ENCODE data around the gene FMO2.

FMO2 gene

DNA sequence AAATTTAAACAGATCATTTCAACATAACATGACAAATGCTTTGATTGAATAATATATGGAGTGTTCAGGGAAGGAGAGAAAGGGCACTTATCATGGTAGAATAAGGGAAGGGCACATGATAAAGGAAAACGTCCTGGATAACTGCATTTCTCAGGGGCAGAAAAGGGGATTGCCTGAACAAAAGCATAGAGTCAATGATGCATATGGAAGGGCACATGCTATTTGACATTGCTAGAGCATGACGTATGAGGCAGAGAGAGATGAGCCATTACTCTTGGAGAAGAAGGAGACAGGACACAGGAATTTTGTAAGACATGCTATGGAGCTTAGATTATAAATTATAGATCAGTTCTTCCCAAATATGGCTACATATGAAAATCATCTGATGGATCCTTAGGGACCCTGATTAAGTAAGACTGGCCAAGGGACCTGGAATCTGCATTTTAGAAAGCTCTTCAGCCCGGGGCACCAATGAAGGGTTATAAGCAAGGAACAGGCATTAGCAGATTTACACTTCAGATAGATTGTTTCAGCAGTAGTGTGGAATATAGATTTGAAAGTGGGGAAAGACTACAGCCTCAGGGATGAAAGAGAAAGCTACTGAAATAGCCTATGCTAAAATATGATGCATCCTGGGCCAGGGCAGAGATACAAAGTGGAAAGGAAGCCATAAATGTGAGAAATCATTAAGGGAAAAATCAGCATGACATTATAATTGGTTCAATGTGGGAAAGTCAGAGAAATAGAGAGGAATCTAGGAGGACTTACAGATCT, 21.3 kb downstream of the FMO2 start:
- Histone ChIP-seq H3K36me3 (ENCODE audit: control insufficient read depth, insufficient read depth, low read length) (no peaks in the 10 kb centered on the region), H3K4me1 (ENCODE audit: control insufficient read depth, insufficient read depth, low read length) (peaks cover 11% of the 10 kb centered on the region), H3K9me3 (ENCODE audit: control insufficient read depth, insufficient read depth, low read length) (no peaks in the 10 kb centered on the region), H3K9ac (ENCODE audit: low read depth, low read length) (no peak overlapping the region), H3K27me3 (ENCODE audit: control insufficient read depth, insufficient read depth, low read length) (no peaks in the 10 kb centered on the region), H3K4me3 (ENCODE audit: low read depth, low read length) (no peak overlapping the region), H3K27ac (ENCODE audit: low read depth, low read length) (no peak overlapping the region)

DNA sequence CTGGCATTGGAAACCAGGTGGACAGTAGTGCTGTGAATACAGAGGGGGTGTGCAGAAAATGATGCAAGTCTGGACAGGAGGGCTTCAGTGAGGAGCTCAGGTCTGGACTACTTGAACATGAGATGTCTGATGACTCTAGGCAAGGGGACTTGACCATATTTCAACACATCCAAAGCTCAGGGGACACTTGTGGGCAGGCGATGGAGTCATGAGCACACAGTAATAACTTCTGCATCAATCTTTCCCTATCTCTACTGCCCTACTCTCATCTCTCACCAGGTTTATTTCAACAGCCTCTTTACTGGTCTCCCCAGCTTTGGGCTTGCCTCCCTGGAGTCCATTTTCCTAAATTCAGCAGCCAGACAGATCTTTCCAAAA, 21.9 kb downstream of the FMO2 start:
- H3K27ac ChIP-seq (ENCODE audit: low read depth, low read length), result no peak overlapping the region
- H3K27me3 ChIP-seq (ENCODE audit: control insufficient read depth, insufficient read depth, low read length), result no peaks in the 10 kb centered on the region
- H3K4me3 ChIP-seq (ENCODE audit: low read depth, low read length), result no peak overlapping the region
- H3K9me3 ChIP-seq (ENCODE audit: control insufficient read depth, insufficient read depth, low read length), result no peaks in the 10 kb centered on the region
- H3K4me1 ChIP-seq (ENCODE audit: control insufficient read depth, insufficient read depth, low read length), result peaks cover 12% of the 10 kb centered on the region
- H3K36me3 ChIP-seq (ENCODE audit: control insufficient read depth, insufficient read depth, low read length), result no peaks in the 10 kb centered on the region
- H3K9ac ChIP-seq (ENCODE audit: low read depth, low read length), result no peak overlapping the region

DNA sequence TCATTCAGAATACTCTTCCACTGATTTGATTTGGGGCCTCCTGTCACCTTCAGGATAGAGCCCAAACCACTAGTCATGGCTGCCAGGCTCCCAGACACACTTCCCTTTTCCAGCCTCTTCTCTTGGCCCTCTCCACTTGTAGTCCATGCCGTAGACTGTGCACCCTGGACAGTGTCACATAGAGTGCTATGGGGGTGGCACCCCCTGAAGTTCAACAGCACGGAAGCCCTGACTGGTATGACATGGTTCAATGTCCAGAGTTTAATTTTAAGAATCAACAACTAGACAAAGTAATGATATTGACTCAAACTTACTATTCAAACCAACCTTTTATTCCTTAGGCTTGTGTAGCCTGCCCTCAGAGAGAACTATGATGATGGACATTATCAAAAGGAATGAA, 22.3 kb downstream of the FMO2 start:
- Histone ChIP-seq H3K4me3 (ENCODE audit: low read depth, low read length) (no peak overlapping the region), H3K36me3 (ENCODE audit: control insufficient read depth, insufficient read depth, low read length) (no peaks in the 10 kb centered on the region), H3K27ac (ENCODE audit: low read depth, low read length) (no peak overlapping the region), H3K9ac (ENCODE audit: low read depth, low read length) (no peak overlapping the region), H3K27me3 (ENCODE audit: control insufficient read depth, insufficient read depth, low read length) (no peaks in the 10 kb centered on the region), H3K4me1 (ENCODE audit: control insufficient read depth, insufficient read depth, low read length) (peaks cover 12% of the 10 kb centered on the region), H3K9me3 (ENCODE audit: control insufficient read depth, insufficient read depth, low read length) (no peaks in the 10 kb centered on the region)

DNA sequence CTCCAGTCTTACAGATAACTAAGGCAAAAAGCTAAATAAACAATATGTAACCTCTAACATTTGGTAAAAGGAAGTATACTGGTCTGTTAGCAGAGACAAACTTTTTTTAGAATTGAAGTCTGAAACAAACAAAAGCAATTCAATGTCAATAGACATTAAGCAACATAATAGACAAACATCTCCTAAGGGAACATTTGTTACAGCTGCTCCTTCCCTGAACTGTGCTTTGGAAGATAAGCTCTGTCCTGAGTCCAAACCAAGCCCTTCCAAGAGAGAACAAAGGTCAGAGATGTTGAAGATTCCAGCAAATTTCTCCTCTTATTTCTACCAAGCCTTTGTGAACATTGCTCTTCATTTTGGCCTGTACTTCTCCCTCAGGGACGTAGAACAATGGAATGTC, 25.3 kb downstream of the FMO2 start:
- no peak overlapping the region for H3K4me3 ChIP-seq (ENCODE audit: low read depth, low read length)
- no peaks in the 10 kb centered on the region for H3K36me3 ChIP-seq (ENCODE audit: control insufficient read depth, insufficient read depth, low read length)
- H3K27me3 ChIP-seq (ENCODE audit: control insufficient read depth, insufficient read depth, low read length), result no peaks in the 10 kb centered on the region
- no peaks in the 10 kb centered on the region for H3K9me3 ChIP-seq (ENCODE audit: control insufficient read depth, insufficient read depth, low read length)
- H3K9ac ChIP-seq (ENCODE audit: low read depth, low read length), result no peak overlapping the region
- peak overlapping the region; percentile 42 for H3K27ac ChIP-seq (ENCODE audit: low read depth, low read length)
- H3K4me1 ChIP-seq (ENCODE audit: control insufficient read depth, insufficient read depth, low read length), result peaks cover 22% of the 10 kb centered on the region

DNA sequence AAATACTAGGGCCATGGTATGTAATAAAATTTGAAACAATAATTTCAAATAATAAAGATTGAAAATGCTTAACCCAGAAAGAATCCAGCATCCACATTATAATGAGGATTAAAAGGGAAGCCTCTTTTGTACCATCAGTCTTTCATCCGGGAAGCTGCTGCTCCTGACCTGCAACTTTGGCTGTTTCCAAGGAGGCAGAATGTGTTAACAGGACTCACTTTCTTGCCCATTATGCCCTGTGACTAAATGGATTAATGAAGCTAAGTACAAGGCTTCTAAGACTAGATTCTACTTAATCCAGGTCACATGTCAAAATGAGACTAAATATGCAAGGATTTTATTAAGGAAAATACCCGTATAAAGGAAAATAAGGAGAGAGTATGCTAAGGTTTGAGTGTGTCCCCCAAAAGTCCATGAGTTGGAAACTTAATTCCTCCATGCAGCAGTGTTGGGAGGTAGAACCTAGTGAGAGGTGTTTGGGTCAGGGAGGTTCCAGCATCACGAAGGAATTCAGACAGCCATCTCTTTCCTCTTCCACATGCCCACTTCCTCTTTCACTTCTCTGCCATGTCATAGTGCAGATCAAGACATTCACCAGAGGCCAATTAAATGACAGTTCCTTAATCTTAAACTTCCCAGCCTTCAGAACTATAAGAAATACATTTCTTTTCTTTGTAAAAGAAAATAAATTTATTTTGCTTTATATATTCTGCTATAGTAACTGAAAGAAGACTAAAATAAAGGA, 27.7 kb downstream of the FMO2 start:
- no peaks in the 10 kb centered on the region for H3K27me3 ChIP-seq (ENCODE audit: control insufficient read depth, insufficient read depth, low read length)
- peaks cover 2% of the 10 kb centered on the region; the same call in 1 of the 2 replicates for H3K9me3 ChIP-seq (ENCODE audit: control insufficient read depth, insufficient read depth, low read length)
- H3K9ac ChIP-seq (ENCODE audit: low read depth, low read length), result no peak overlapping the region
- H3K4me1 ChIP-seq (ENCODE audit: control insufficient read depth, insufficient read depth, low read length), result peaks cover 22% of the 10 kb centered on the region
- no peaks in the 10 kb centered on the region for H3K36me3 ChIP-seq (ENCODE audit: control insufficient read depth, insufficient read depth, low read length)
- no peak overlapping the region for H3K27ac ChIP-seq (ENCODE audit: low read depth, low read length)
- H3K4me3 ChIP-seq (ENCODE audit: low read depth, low read length), result no peak overlapping the region

DNA sequence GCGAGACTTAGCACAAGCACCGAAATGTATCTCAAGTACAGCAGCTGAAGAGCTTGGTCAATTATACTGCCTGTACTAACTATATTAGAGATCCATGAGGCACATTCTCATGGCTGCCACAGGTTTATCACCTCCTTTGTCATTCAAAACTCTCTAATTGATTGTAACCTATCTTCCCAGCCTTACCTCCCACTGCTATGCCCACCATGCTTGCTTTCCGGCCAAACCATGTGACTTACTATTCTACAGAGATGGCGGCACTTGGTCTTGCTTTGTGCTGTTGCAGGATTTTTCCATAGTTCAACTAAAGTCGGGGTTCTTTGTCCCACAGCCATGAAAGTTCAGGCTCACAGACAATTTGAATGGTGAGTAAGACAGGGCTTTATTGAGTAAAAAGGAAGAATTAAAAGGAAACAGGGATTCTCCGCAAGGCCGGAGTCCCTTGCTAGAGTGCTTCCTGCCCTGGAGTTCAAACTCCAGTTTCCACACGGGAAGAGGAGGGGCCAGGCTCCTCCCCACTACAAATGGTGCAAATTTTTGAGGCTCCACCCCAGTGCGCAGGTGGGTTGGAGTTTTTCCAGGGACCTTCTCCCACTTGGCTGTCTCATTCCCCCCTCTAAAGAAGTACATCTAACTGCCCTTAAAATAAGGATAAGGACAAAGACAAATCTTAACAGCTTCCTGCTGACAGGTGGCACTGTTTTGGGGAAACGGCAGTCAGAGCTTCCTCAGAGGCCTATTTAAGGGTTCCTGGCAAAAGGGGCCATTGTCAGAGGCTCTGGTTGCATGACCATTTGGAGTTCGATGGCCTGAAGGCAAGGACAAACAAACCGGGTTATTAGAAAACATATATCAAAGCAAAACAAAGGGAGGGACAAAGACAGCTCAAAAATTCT, 28.7 kb downstream of the FMO2 start:
- H3K9ac ChIP-seq (ENCODE audit: low read depth, low read length), result no peak overlapping the region
- H3K27ac ChIP-seq (ENCODE audit: low read depth, low read length), result peak overlapping the region; percentile 44
- H3K4me3 ChIP-seq (ENCODE audit: low read depth, low read length), result no peak overlapping the region
- no peaks in the 10 kb centered on the region for H3K36me3 ChIP-seq (ENCODE audit: control insufficient read depth, insufficient read depth, low read length)
- peaks cover 31% of the 10 kb centered on the region for H3K4me1 ChIP-seq (ENCODE audit: control insufficient read depth, insufficient read depth, low read length)
- H3K9me3 ChIP-seq (ENCODE audit: control insufficient read depth, insufficient read depth, low read length), result peaks cover 9% of the 10 kb centered on the region; the same call in 1 of the 2 replicates
- H3K27me3 ChIP-seq (ENCODE audit: control insufficient read depth, insufficient read depth, low read length), result no peaks in the 10 kb centered on the region

DNA sequence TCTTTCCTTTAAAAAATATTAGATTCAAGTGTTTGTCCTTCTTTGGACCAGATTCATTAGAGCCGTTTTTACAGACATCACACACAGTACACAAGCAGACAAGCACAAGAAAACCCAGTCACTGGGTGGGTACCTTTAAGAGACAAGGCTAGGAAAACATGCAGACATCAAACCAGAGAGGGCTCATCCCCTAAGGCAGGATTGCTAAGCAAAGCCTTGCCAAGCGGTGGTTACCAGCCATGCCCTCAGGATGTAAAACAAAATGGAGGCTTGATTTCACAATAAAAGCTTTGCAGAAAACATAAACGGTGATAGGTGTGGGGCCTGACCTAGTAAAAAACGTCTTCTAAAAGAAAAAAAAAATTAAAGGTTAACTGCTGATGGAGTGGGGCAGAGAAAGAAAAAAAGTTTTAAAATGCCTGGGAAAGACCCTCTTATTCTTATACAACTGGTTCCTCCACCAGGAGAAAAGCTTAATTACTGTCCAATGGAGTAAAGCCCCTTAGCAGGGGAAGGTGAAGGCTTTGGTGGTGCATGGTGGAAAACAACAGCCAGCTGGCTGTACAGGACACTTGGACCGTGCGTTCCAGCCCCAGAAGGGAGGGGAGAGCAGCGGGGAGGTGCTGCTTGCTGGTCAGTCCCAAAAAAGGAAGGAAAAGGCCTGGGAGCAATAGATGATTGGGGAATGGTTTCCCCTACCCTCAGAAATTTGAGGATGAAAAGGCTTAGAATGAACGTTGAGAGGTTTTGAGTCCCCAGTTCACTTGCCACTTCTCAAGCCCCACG, 32.8 kb downstream of the FMO2 start:
- H3K36me3 ChIP-seq (ENCODE audit: control insufficient read depth, insufficient read depth, low read length), result no peaks in the 10 kb centered on the region
- no peak overlapping the region for H3K9ac ChIP-seq (ENCODE audit: low read depth, low read length)
- no peak overlapping the region; the same call in 1 of the 2 replicates for H3K4me3 ChIP-seq (ENCODE audit: low read depth, low read length)
- H3K4me1 ChIP-seq (ENCODE audit: control insufficient read depth, insufficient read depth, low read length), result peaks cover 44% of the 10 kb centered on the region
- no peaks in the 10 kb centered on the region for H3K27me3 ChIP-seq (ENCODE audit: control insufficient read depth, insufficient read depth, low read length)
- H3K9me3 ChIP-seq (ENCODE audit: control insufficient read depth, insufficient read depth, low read length), result peaks cover 9% of the 10 kb centered on the region; the same call in 1 of the 2 replicates
- H3K27ac ChIP-seq (ENCODE audit: low read depth, low read length), result no peak overlapping the region

DNA sequence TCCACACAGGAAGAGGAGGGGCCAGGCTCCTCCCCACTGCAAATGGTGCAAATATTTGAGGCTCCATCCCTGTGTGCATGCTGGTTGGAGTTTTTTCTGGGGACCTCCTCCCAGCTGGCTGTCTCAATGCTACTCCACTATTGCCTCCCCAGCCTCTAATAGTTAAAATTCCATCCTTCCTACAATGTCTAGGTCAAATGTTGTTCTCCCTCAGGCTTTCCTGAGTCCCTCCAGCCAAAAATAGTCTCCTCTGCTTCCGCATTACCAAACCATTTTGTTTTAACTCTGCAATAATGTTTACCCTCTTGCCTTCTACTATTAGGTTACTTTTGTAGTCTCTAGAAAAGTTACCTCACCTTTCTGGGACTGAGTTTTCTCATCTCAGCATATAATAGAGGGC, 33.6 kb downstream of the FMO2 start:
- Histone ChIP-seq H3K4me1 (ENCODE audit: control insufficient read depth, insufficient read depth, low read length) (peaks cover 44% of the 10 kb centered on the region), H3K9me3 (ENCODE audit: control insufficient read depth, insufficient read depth, low read length) (peaks cover 9% of the 10 kb centered on the region; the same call in 1 of the 2 replicates), H3K27ac (ENCODE audit: low read depth, low read length) (peak overlapping the region; percentile 97)

DNA sequence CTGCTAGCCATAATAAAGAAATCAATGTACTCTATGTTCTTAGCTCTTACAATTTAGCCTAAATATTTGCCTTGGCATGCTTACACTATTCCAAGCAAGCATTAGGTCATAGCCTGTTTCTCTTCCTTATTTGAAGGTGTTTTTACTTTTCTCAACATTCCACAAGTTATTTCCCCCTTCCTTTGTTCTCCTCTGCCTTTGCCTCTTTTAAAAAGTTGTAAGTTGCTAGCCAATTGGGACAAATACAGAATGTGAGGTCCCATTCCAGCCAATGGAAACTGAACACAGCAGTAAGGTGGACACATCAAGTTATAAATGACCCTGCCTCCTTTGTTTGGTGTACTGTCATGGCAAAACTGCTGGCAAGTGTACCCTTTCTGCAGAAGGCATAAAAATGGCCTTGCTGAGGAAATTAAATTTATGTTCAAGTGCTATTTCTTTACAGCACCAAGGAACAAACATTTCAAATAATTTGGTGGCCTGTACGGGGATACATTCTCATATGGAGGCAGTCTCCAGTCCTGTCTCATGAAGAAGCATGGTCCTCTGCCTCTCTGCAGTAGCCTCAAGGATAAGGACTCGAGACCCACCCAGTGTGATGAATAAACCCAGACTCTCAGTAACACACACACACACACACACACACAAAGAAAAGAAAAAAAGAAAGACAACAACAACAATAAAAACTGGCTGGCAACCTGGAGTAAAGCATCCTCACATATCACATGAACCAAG, 34.4 kb downstream of the FMO2 start:
- H3K4me1 ChIP-seq (ENCODE audit: control insufficient read depth, insufficient read depth, low read length), result peaks cover 47% of the 10 kb centered on the region
- H3K36me3 ChIP-seq (ENCODE audit: control insufficient read depth, insufficient read depth, low read length), result no peaks in the 10 kb centered on the region
- peak overlapping the region; percentile 77 for H3K9ac ChIP-seq (ENCODE audit: low read depth, low read length)
- H3K9me3 ChIP-seq (ENCODE audit: control insufficient read depth, insufficient read depth, low read length), result peaks cover 9% of the 10 kb centered on the region; the same call in 1 of the 2 replicates
- H3K4me3 ChIP-seq (ENCODE audit: low read depth, low read length), result peak overlapping the region; percentile 64
- peak overlapping the region; percentile 97 for H3K27ac ChIP-seq (ENCODE audit: low read depth, low read length)
- no peaks in the 10 kb centered on the region for H3K27me3 ChIP-seq (ENCODE audit: control insufficient read depth, insufficient read depth, low read length)

More for the DNA sequence above, 33.6 kb downstream of the FMO2 start:
- no peaks in the 10 kb centered on the region for H3K27me3 ChIP-seq (ENCODE audit: control insufficient read depth, insufficient read depth, low read length)
- H3K36me3 ChIP-seq (ENCODE audit: control insufficient read depth, insufficient read depth, low read length), result no peaks in the 10 kb centered on the region
- H3K9ac ChIP-seq (ENCODE audit: low read depth, low read length), result no peak overlapping the region
- no peak overlapping the region for H3K4me3 ChIP-seq (ENCODE audit: low read depth, low read length)

DNA sequence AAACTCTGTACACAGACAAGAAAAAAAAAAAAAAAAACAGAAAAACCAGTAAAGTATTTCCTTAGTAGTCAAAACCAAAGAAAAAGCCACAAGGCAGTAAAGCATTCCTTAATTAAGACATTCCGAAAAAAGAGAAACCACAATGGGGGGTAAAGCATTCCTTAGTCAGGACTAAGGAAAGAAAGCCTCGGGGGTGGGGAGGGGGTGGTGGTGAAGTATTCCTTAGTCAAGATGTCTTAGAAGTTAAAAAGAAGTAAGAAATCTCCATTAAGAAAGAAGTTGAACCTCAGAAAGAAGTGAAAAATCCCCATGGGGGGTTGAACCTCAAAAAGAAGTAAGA, 35.0 kb downstream of the FMO2 start:
- H3K4me1 ChIP-seq (ENCODE audit: control insufficient read depth, insufficient read depth, low read length), result peaks cover 47% of the 10 kb centered on the region
- H3K27me3 ChIP-seq (ENCODE audit: control insufficient read depth, insufficient read depth, low read length), result no peaks in the 10 kb centered on the region
- H3K36me3 ChIP-seq (ENCODE audit: control insufficient read depth, insufficient read depth, low read length), result no peaks in the 10 kb centered on the region
- H3K9me3 ChIP-seq (ENCODE audit: control insufficient read depth, insufficient read depth, low read length), result peaks cover 9% of the 10 kb centered on the region; the same call in 1 of the 2 replicates
- H3K27ac ChIP-seq (ENCODE audit: low read depth, low read length), result peak overlapping the region; percentile 97
- peak overlapping the region; percentile 64 for H3K4me3 ChIP-seq (ENCODE audit: low read depth, low read length)
- H3K9ac ChIP-seq (ENCODE audit: low read depth, low read length), result peak overlapping the region; percentile 82
